ENCODE data around the gene PARD3B. TPM values are rescaled to one million over a fixed set of nuclear protein-coding genes. Genes with fewer than 3 reads are reported as not detected.

The PARD3B gene
- total and polyA plus RNA-seq, 2 of the 4 experiments (the other 2 are of a cell fraction), result 3.3 to 15.6 TPM

- no peak overlapping the region for H3K18ac ChIP-seq (ENCODE audit: low read depth, low read length)
- peaks cover under 1% of the 10 kb centered on the region for H3K4me1 ChIP-seq (ENCODE audit: control insufficient read depth, insufficient read depth, low read length)
- intact Hi-C loops (cut with micrococcal nuclease) (loop anchor here (5.0 kb wide), 1 partner anchor 501 kb away; no protein-coding TSS in a partner anchor), in situ Hi-C loops (cut with MboI; ENCODE audit: low sequenced_read_pairs) (no loop called here), dilution Hi-C loops (cut with HindIII; ENCODE audit: low sequenced_read_pairs, unreplicated experiment) (no loop called here)
- H2AK5ac ChIP-seq (ENCODE audit: low read depth, low read length), result no peak overlapping the region
- H3K4me3 ChIP-seq (ENCODE audit: insufficient read depth, low read depth, low read length), result no peak overlapping the region
- no peaks in the 10 kb centered on the region; the same call in 1 of the 2 replicates for H3K9me1 ChIP-seq (ENCODE audit: insufficient read depth, low read length)
- no peaks in the 10 kb centered on the region for H3K27me3 ChIP-seq (ENCODE audit: control insufficient read depth, insufficient read depth, low read length)
- no peak overlapping the region for H3K14ac ChIP-seq (replicated peaks; ENCODE audit: low read depth, low read length)
- no peak overlapping the region for H2BK20ac ChIP-seq (ENCODE audit: low read depth, low read length)
- no peak for DNase-seq
- no peak overlapping the region for H2AK9ac ChIP-seq (replicated peaks; ENCODE audit: low read depth, low read length, poor library complexity)
- H4K20me1 ChIP-seq (ENCODE audit: insufficient read depth, low read length), result no peaks in the 10 kb centered on the region
- 0 out of 2 replicates have a peak, but pooled peaks cover 2% of the 10 kb centered on the region for H3K36me3 ChIP-seq (ENCODE audit: control insufficient read depth, insufficient read depth, low read length)
- H3K27ac ChIP-seq (ENCODE audit: insufficient read depth, low read length), result no peak overlapping the region
- H3K9ac ChIP-seq (ENCODE audit: low read depth, low read length), result no peak overlapping the region
- 0 out of 2 replicates have a peak overlapping the region, but pooled peaks have one; percentile 0 for H3K4ac ChIP-seq (ENCODE audit: low read depth, low read length)
- H4K5ac ChIP-seq (ENCODE audit: low read depth, low read length), result no peak overlapping the region
- no peak for ATAC-seq (ENCODE audit: low read depth)
- H3K56ac ChIP-seq (ENCODE audit: extremely low read depth, insufficient read depth, low read length), result no peak overlapping the region
- H2BK5ac ChIP-seq (ENCODE audit: low read depth, low read length, poor library complexity, severe bottlenecking), result no peak overlapping the region
- no peaks in the 10 kb centered on the region for H3K9me3 ChIP-seq (ENCODE audit: control insufficient read depth, insufficient read depth, low read length)
- ChIA-PET POLR2A (ENCODE audit: unreplicated experiment) (no interaction called here), CTCF (interaction anchor here (1.3 kb wide), 1 partner anchor 23 kb away, joined by 3 read pairs; no protein-coding TSS in a partner anchor)
- H2BK15ac ChIP-seq (ENCODE audit: low read depth, low read length), result no peak overlapping the region
- no peak overlapping the region for H2BK120ac ChIP-seq (ENCODE audit: low read depth, low read length)
- no peak overlapping the region for H2AFZ ChIP-seq (replicated peaks; ENCODE audit: low read length, poor library complexity)
- H3K23ac ChIP-seq (ENCODE audit: low read depth, low read length), result no peak overlapping the region
- no peak for TF ChIP-seq CHD1 (IDR thresholded peaks at IDR 0.05; ENCODE audit: low read depth, low read length)
- TF ChIP-seq CTCF (conservative IDR thresholded peaks at IDR 0.05; ENCODE audit: low read depth, low read length), result no peak
- no peak for TF ChIP-seq POLR2A (IDR thresholded peaks at IDR 0.05; ENCODE audit: low read depth, low read length)
- TF ChIP-seq MAZ (IDR thresholded peaks at IDR 0.05; ENCODE audit: borderline replicate concordance, low read depth, low read length), result no peak
- no peak for TF ChIP-seq NFE2L2 (IDR thresholded peaks at IDR 0.05; ENCODE audit: low read depth, low read length)
- no peak for TF ChIP-seq MAFK (IDR thresholded peaks at IDR 0.05; ENCODE audit: low read depth, low read length)
- TF ChIP-seq SMC3 (IDR thresholded peaks at IDR 0.05; ENCODE audit: low read depth, low read length), result no peak
- TF ChIP-seq USF2 (IDR thresholded peaks at IDR 0.05; ENCODE audit: low read depth, low read length), result no peak
- no peak for TF ChIP-seq CEBPB (IDR thresholded peaks at IDR 0.05; ENCODE audit: low read depth, low read length)
- no peak for TF ChIP-seq FOS (IDR thresholded peaks at IDR 0.05; ENCODE audit: low read depth, low read length)
- TF ChIP-seq RAD21 (IDR thresholded peaks at IDR 0.05; ENCODE audit: low read length), result no peak
- no peak for TF ChIP-seq ELK1 (IDR thresholded peaks at IDR 0.05; ENCODE audit: borderline replicate concordance, low read depth, low read length)
- no peak for TF ChIP-seq RCOR1 (IDR thresholded peaks at IDR 0.05; ENCODE audit: insufficient replicate concordance, low read length)
- TF ChIP-seq MXI1 (IDR thresholded peaks at IDR 0.05; ENCODE audit: borderline replicate concordance, low read depth, low read length), result no peak
- no peak for TF ChIP-seq BHLHE40 (IDR thresholded peaks at IDR 0.05; ENCODE audit: low read depth, low read length)
- TF ChIP-seq RFX5 (IDR thresholded peaks at IDR 0.05; ENCODE audit: low read depth, low read length), result no peak
- no peak overlapping the region for H4K91ac ChIP-seq (ENCODE audit: insufficient read depth, low read depth, low read length)
- no peak overlapping the region for H3K4me2 ChIP-seq (ENCODE audit: low read depth, low read length)
- no peak overlapping the region for H4K8ac ChIP-seq (ENCODE audit: low read depth in 2 of 2, low read length in 2 of 2)
- BruUV-seq (replicated peaks), result no TSS peak
- WGBS, 2 experiments (ENCODE audit: extremely low coverage in 2 of 2, insufficient read length in 1 of 2), result 100% methylated on average over 1 of the region's 4 CpGs; no CpG with 5 or more reads in 1 of the 2 experiments
- no peaks in the 10 kb centered on the region for H3K79me1 ChIP-seq (ENCODE audit: low read depth in 1 of 2, low read length in 2 of 2)
Observed at GRCh38 chr2:205175831-205176230, 630.6 kb downstream of the PARD3B start.
